Natural killer cell (primary cell): Measurements from ENCODE around the gene MAF. TPM values are rescaled to one million over a fixed set of nuclear protein-coding genes. Genes with fewer than 3 reads are reported as not detected.

ENCODE experiments used
- ATAC-seq, 3 donors: fragments of 150-1000 bp in 2 of 3; fragments of 200-7000 bp in 1 of 3; cut with Tn5 transposase; 1 replicate in 1 of 3; 2 replicates in 2 of 3; pipeline ENCODE4 v1.10.0; 2021; ENCODE audit warnings: mild to moderate bottlenecking in 2 of 3, moderate library complexity in 2 of 3
- DNase-seq, 2 donors: peaks; one replicate each; pipeline versions ENCODE4 v3.0.0 to v3.0.0-alpha.2; 2013 to 2021; ENCODE audit warnings: mixed read lengths in 1 of 2
- H3K27ac ChIP-seq: one replicate; pipeline ENCODE4 v1.5.1; 2013; ENCODE audit warnings: mild to moderate bottlenecking, low read length
- H3K27me3 ChIP-seq: one replicate; pipeline ENCODE4 v1.6.1; 2013; ENCODE audit warnings: low read length; ENCODE audit not compliant: control insufficient read depth, insufficient read depth
- H3K36me3 ChIP-seq: one replicate; pipeline ENCODE4 v1.6.1; 2013; ENCODE audit warnings: low read length; ENCODE audit not compliant: control insufficient read depth, insufficient read depth
- H3K4me1 ChIP-seq: one replicate; pipeline ENCODE4 v1.6.1; 2013; ENCODE audit warnings: low read length; ENCODE audit not compliant: control insufficient read depth, insufficient read depth
- H3K4me3 ChIP-seq: one replicate; pipeline ENCODE4 v1.5.1; 2013; ENCODE audit warnings: low read length
- H3K9me3 ChIP-seq: one replicate; pipeline ENCODE4 v1.6.1; 2013; ENCODE audit warnings: low read length; ENCODE audit not compliant: control insufficient read depth, insufficient read depth
- H3K27ac Mint-ChIP-seq, 2 donors: one replicate each; pipeline ENCODE4 v1.8.0; 2022; ENCODE audit warnings: mild to moderate bottlenecking in 2 of 2, mixed read lengths in 2 of 2, moderate library complexity in 1 of 2
- H3K27me3 Mint-ChIP-seq, 2 donors: one replicate each; pipeline ENCODE4 v1.8.0; 2022; ENCODE audit warnings: low read depth in 2 of 2, mixed read lengths in 2 of 2
- H3K36me3 Mint-ChIP-seq: one replicate; pipeline ENCODE4 v1.8.0; 2022; ENCODE audit warnings: mixed read lengths
- H3K4me1 Mint-ChIP-seq, 2 donors: one replicate each; pipeline ENCODE4 v1.8.0; 2022; ENCODE audit warnings: mixed read lengths in 2 of 2
- H3K4me3 Mint-ChIP-seq: one replicate; pipeline ENCODE4 v1.8.0; 2022; ENCODE audit warnings: mild to moderate bottlenecking, moderate library complexity, mixed read lengths
- H3K9me3 Mint-ChIP-seq, 2 donors: one replicate each; pipeline ENCODE4 v1.8.0; 2022; ENCODE audit warnings: mixed read lengths in 2 of 2
- WGBS: methylation state at CpG from one replicate; pipeline ENCODE4 v1.1.7; 2013; ENCODE audit warnings: missing lambda C conversion rate; ENCODE audit not compliant: insufficient coverage; 5-methylcytosine and 5-hydroxymethylcytosine counted together
- intact Hi-C: fragments of 100-400 bp; cut with micrococcal nuclease; formaldehyde crosslinking; loops from one replicate; pipeline ENCODE4 v1.14.2; 2022
- total RNA-seq, 4 donors: library from RNA; stranded (reverse); fragments of 120-200 nt in 1 of 4; gene quantifications; one replicate each; pipeline versions ENCODE4 v1.2.3 to v1.2.4, GENCODE V29; 2013 to 2022
- TF ChIP-seq, protein P1 (sequence below): fragments of 200-600 bp; IDR thresholded peaks from one replicate; pipeline ENCODE4 v1.8.0; 2022; ENCODE audit warnings: antibody characterized with exemption

Gene MAF
- total RNA-seq, 3 donors from 2014 or later (not counting 1 experiment from before 2014, with no cell fraction given), result 24.0 to 50.1 (median 27.1) TPM

DNA sequence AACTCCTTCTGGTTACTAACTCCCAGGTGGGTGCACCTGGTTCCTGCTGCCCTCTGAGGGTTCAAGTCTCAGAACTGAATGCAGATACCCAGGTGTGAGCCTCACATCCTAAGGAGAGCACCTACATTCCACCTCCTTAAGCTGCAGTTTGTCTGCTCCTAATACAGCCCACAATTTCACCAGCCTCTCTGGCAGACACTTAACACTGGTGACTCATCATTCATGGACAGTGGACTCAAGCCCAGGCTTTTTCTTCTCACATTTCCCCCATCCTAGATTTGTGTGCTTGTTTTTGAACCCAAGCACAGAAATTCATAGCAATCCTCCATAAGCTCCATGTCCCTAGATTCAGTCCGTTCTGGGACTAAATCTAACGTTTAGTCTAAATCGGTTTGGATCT lies 7.0 kb upstream of the MAF start:
- no peaks in the 10 kb centered on the region for H3K36me3 Mint-ChIP-seq
- ATAC-seq (no peak), DNase-seq (no peak)
- H3K27me3 Mint-ChIP-seq, result peaks cover 11 to 33% of the 10 kb centered on the region in 2 donors
- intact Hi-C loops, result loop anchor here (10.0 kb wide), 3 partner anchors 223 to 1473 kb away; no protein-coding TSS in a partner anchor
- H3K4me1 Mint-ChIP-seq, result no peaks in the 10 kb centered on the region
- no peak overlapping the region for H3K27ac Mint-ChIP-seq
- Histone ChIP-seq H3K27ac (no peak overlapping the region), H3K9me3 (no peaks in the 10 kb centered on the region), H3K36me3 (no peaks in the 10 kb centered on the region), H3K27me3 (no peaks in the 10 kb centered on the region), H3K4me1 (no peaks in the 10 kb centered on the region), H3K4me3 (no peak overlapping the region)
- TF ChIP-seq, protein P1, sequence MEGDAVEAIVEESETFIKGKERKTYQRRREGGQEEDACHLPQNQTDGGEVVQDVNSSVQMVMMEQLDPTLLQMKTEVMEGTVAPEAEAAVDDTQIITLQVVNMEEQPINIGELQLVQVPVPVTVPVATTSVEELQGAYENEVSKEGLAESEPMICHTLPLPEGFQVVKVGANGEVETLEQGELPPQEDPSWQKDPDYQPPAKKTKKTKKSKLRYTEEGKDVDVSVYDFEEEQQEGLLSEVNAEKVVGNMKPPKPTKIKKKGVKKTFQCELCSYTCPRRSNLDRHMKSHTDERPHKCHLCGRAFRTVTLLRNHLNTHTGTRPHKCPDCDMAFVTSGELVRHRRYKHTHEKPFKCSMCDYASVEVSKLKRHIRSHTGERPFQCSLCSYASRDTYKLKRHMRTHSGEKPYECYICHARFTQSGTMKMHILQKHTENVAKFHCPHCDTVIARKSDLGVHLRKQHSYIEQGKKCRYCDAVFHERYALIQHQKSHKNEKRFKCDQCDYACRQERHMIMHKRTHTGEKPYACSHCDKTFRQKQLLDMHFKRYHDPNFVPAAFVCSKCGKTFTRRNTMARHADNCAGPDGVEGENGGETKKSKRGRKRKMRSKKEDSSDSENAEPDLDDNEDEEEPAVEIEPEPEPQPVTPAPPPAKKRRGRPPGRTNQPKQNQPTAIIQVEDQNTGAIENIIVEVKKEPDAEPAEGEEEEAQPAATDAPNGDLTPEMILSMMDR, result no peak
- H3K4me3 Mint-ChIP-seq, result no peak overlapping the region
- H3K9me3 Mint-ChIP-seq, result no peaks in the 10 kb centered on the region
- WGBS, result 100% methylated on average over 3 of the region's 3 CpGs

DNA sequence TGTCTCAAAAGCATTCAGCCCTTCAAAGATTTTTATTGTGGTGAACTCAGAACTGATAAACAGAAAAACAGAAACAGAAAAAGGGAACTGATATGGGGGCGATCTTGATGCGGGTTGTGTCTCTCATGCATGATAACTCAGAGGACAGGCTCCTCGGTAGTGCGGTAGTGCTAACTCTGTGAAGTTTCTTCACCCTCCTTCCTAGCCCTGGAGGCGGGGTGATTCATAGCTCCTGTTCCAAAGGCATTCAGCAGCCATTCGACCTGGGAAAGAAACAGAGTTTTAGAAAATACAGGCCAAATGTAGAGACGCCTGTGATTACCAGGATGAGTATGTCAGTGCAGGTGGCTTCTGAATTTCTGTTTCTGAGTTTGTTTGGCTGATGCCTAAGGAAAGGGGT lies 5.5 kb upstream of the MAF start:
- peaks cover 9 to 29% of the 10 kb centered on the region in 2 donors for H3K27me3 Mint-ChIP-seq
- Histone ChIP-seq H3K36me3 (no peaks in the 10 kb centered on the region), H3K9me3 (no peaks in the 10 kb centered on the region), H3K27ac (no peak overlapping the region), H3K4me3 (no peak overlapping the region), H3K27me3 (no peaks in the 10 kb centered on the region), H3K4me1 (peaks cover 14% of the 10 kb centered on the region)
- no peak overlapping the region for H3K4me3 Mint-ChIP-seq
- H3K4me1 Mint-ChIP-seq, result peaks cover 9 to 14% of the 10 kb centered on the region in 2 donors
- DNase-seq (no peak), ATAC-seq (peak in 1 of 3 donors; percentile 58)
- H3K27ac Mint-ChIP-seq, result no peak overlapping the region
- intact Hi-C loops, result loop anchor here (10.0 kb wide), 3 partner anchors 221 to 1471 kb away; no protein-coding TSS in a partner anchor
- H3K36me3 Mint-ChIP-seq, result no peaks in the 10 kb centered on the region
- no peaks in the 10 kb centered on the region for H3K9me3 Mint-ChIP-seq
- TF ChIP-seq, protein P1, result no peak
- WGBS, result 46% methylated on average over 7 of the region's 7 CpGs

DNA sequence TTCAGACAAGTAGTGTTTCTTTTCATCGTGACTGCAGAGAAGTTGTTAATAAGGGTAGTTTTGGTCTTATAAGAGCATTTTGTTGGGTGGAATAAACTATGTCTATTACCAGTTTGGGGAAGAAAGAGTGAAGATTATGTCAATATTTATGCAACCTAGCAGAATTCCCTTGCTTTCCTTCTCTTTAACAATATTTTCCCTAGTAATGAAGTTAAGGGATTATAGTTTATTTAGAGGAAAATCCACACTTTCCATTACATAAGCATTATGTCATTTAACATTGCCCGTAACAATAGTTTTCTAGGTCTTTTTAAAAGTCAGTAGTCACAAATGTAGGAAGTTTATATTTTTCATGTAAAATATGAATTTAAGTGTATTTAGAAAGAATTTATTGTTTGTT lies 2.5 kb upstream of the MAF start:
- Histone ChIP-seq H3K36me3 (no peaks in the 10 kb centered on the region), H3K27me3 (no peaks in the 10 kb centered on the region), H3K27ac (no peak overlapping the region), H3K4me3 (no peak overlapping the region), H3K4me1 (peaks cover 23% of the 10 kb centered on the region), H3K9me3 (no peaks in the 10 kb centered on the region)
- no peaks in the 10 kb centered on the region for H3K36me3 Mint-ChIP-seq
- intact Hi-C loops, result loop anchor here (5.0 to 10.0 kb wide), 6 partner anchors 218 to 1468 kb away; no protein-coding TSS in a partner anchor
- no peak for DNase-seq
- peaks cover 17 to 22% of the 10 kb centered on the region in 2 donors for H3K4me1 Mint-ChIP-seq
- no peak for ATAC-seq
- no peak overlapping the region for H3K27ac Mint-ChIP-seq
- TF ChIP-seq, protein P1, result no peak
- H3K9me3 Mint-ChIP-seq, result no peaks in the 10 kb centered on the region
- 71% methylated on average over 1 of the region's 2 CpGs for WGBS
- no peak overlapping the region for H3K4me3 Mint-ChIP-seq
- H3K27me3 Mint-ChIP-seq, result peaks cover 3 to 19% of the 10 kb centered on the region in 2 donors

DNA sequence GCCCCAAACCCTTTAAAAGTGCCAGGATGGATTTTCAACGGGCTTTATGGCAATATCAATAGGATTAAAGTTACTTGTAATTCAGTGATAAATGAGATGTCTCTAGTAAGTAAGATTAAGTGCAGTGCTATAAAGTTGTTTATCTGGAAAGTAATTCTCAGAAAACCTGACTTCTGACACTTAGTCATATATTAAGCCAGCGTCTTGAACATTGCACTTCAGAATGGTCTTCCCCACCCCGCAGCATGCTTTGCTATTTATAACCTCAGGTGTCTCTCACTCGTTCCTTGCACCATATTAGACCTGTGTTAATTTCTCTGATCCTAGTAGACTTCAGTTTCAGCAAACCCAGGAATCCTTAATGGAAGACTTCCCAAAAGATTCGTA lies 2.1 kb upstream of the MAF start:
- Histone ChIP-seq H3K36me3 (no peaks in the 10 kb centered on the region), H3K4me1 (peaks cover 23% of the 10 kb centered on the region), H3K9me3 (no peaks in the 10 kb centered on the region), H3K4me3 (no peak overlapping the region), H3K27ac (no peak overlapping the region), H3K27me3 (no peaks in the 10 kb centered on the region)
- WGBS, result 28% methylated on average over 5 of the region's 5 CpGs
- Mint-ChIP-seq H3K4me1 (peaks cover 22 to 26% of the 10 kb centered on the region in 2 donors), H3K4me3 (no peak overlapping the region), H3K27ac (peak overlapping the region in 1 of 2 donors; percentile 89), H3K9me3 (no peaks in the 10 kb centered on the region), H3K27me3 (peaks cover under 1 to 19% of the 10 kb centered on the region in 2 donors), H3K36me3 (no peaks in the 10 kb centered on the region)
- ATAC-seq (no peak), DNase-seq (no peak)
- intact Hi-C loops, result loop anchor here (1.0 to 10.0 kb wide), 8 partner anchors 218 to 1468 kb away; no protein-coding TSS in a partner anchor
- TF ChIP-seq, protein P1, result no peak
